H1 (cell line): ENCODE data around the gene DHX38. TPM values are rescaled to one million over a fixed set of nuclear protein-coding genes. Genes with fewer than 3 reads are reported as not detected.

ENCODE experiments used
- CTCF ChIA-PET: fragments of 300-600 bp; sonication (Branson Sonifier 250); formaldehyde crosslinking; loops from one replicate; lab custom pipeline; 2021; ENCODE audit not compliant: partially characterized antibody; lab: Charles Lee
- POLR2A ChIA-PET: fragments of 300-600 bp; sonication (Branson Sonifier 250); formaldehyde crosslinking; loops from one replicate; lab custom pipeline; 2021; ENCODE audit warnings: inconsistent platforms; ENCODE audit not compliant: partially characterized antibody; lab: Charles Lee
- DNase-seq, 2 experiments: peaks; one replicate each; pipeline versions ENCODE4 v3.0.0 to v3.0.0-alpha.2; 2010 to 2022; ENCODE audit warnings: low spot score in 2 of 2, low read depth in 1 of 2, mixed read lengths in 1 of 2
- FAIRE-seq: peaks from 2 replicates; lab custom pipeline; 2011; peaks lifted over from hg19 to GRCh38; lab: Jason Lieb, UNC
- H2AFZ ChIP-seq: 2 replicates; pipeline ENCODE4 v1.8.1; 2012; ENCODE audit warnings: low read length, inconsistent platforms
- H2AK5ac ChIP-seq: 2 replicates; pipeline ENCODE4 v1.6.1; 2013; ENCODE audit warnings: low read depth, low read length
- H2BK120ac ChIP-seq: replicated peaks from 2 replicates; pipeline ENCODE3; 2013; ENCODE audit warnings: low read depth, low read length, inconsistent platforms
- H2BK12ac ChIP-seq: 2 replicates; pipeline ENCODE4 v1.6.1; 2013; ENCODE audit warnings: low read depth, low read length
- H2BK15ac ChIP-seq: 2 replicates; pipeline ENCODE4 v1.6.1; 2013; ENCODE audit warnings: low read length
- H2BK20ac ChIP-seq: 2 replicates; pipeline ENCODE4 v1.6.1; 2013; ENCODE audit warnings: low read length
- H2BK5ac ChIP-seq: 2 replicates; pipeline ENCODE4 v1.6.1; 2013; ENCODE audit warnings: low read depth, low read length
- H3K14ac ChIP-seq: 2 replicates; pipeline ENCODE4 v1.6.1; 2013; ENCODE audit warnings: inconsistent platforms; ENCODE audit not compliant: insufficient read length
- H3K18ac ChIP-seq: 2 replicates; pipeline ENCODE4 v1.6.1; 2013; ENCODE audit warnings: low read length; ENCODE audit errors: extremely low read depth
- H3K23ac ChIP-seq: 2 replicates; pipeline ENCODE4 v1.6.1; 2013; ENCODE audit warnings: inconsistent platforms; ENCODE audit not compliant: insufficient read length
- H3K23me2 ChIP-seq: 2 replicates; pipeline ENCODE4 v1.6.1; 2013; ENCODE audit warnings: low read depth, low read length
- H3K27ac ChIP-seq: 2 replicates; pipeline ENCODE4 v1.6.1; 2011; ENCODE audit warnings: low read depth, low read length, inconsistent platforms
- H3K27me3 ChIP-seq, 4 experiments: replicated peaks in 1 of 4; 1 replicate in 1 of 4; 2 replicates in 3 of 4; pipeline versions ENCODE4 v1.6.1 to v1.8.1; 2011 to 2013; ENCODE audit warnings: low read length in 3 of 4, mild to moderate bottlenecking in 3 of 4, inconsistent platforms in 2 of 4, mixed read lengths in 2 of 4, moderate library complexity in 1 of 4; ENCODE audit not compliant: control insufficient read depth in 3 of 4, insufficient read depth in 3 of 4; ENCODE audit errors: extremely low read depth in 1 of 4
- H3K36me3 ChIP-seq, 4 experiments: 2 replicates each; pipeline versions ENCODE4 v1.6.1 to v1.8.1; 2011 to 2013; ENCODE audit warnings: mild to moderate bottlenecking in 4 of 4, low read length in 3 of 4, moderate library complexity in 2 of 4, control low read depth in 1 of 4, inconsistent platforms in 1 of 4; ENCODE audit not compliant: insufficient read depth in 4 of 4, control insufficient read depth in 2 of 4
- H3K4ac ChIP-seq: replicated peaks from 2 replicates; pipeline ENCODE3; 2013; ENCODE audit warnings: low read length, low read depth, mixed read lengths, inconsistent platforms; ENCODE audit not compliant: insufficient read length
- H3K4me1 ChIP-seq, 4 experiments: replicated peaks in 1 of 4; 1 replicate in 1 of 4; 2 replicates in 3 of 4; pipeline versions ENCODE4 v1.6.1 to v1.8.1; 2011 to 2013; ENCODE audit warnings: low read length in 3 of 4, inconsistent platforms in 2 of 4, mixed read lengths in 1 of 4; ENCODE audit not compliant: insufficient read depth in 4 of 4, control insufficient read depth in 3 of 4
- H3K4me2 ChIP-seq, 2 experiments: 2 replicates each; pipeline versions ENCODE4 v1.6.1 to v1.8.1; 2011 to 2013; ENCODE audit warnings: low read depth in 2 of 2, low read length in 2 of 2, control low read depth in 1 of 2, inconsistent platforms in 1 of 2, mild to moderate bottlenecking in 1 of 2; ENCODE audit not compliant: insufficient read depth in 1 of 2
- H3K4me3 ChIP-seq, 4 experiments: fragments of 200-600, 300-600 bp in 1 of 4; sonication (generic), shearing (Covaris generic), sonication (Bioruptor Twin) in 1 of 4; 2 replicates each; pipeline versions ENCODE4 v1.5.1 to v1.8.1; 2011 to 2016; ENCODE audit warnings: low read length in 4 of 4, low read depth in 3 of 4, control low read depth in 2 of 4, inconsistent platforms in 2 of 4, mild to moderate bottlenecking in 2 of 4, mixed read lengths in 1 of 4, moderate library complexity in 1 of 4; ENCODE audit not compliant: insufficient read depth in 2 of 4; ENCODE audit errors: extremely low read depth in 1 of 4
- H3K56ac ChIP-seq: replicated peaks from 2 replicates; pipeline ENCODE3; 2013; ENCODE audit warnings: low read depth, mild to moderate bottlenecking, mixed read lengths, low read length, inconsistent platforms; ENCODE audit not compliant: insufficient read length
- H3K79me1 ChIP-seq: 2 replicates; pipeline ENCODE4 v1.6.1; 2013; ENCODE audit warnings: low read depth, low read length, control low read depth
- H3K79me2 ChIP-seq, 2 experiments: 2 replicates each; pipeline versions ENCODE4 v1.6.1 to v1.8.1; 2012 to 2013; ENCODE audit warnings: low read length in 2 of 2, mild to moderate bottlenecking in 2 of 2, inconsistent platforms in 1 of 2; ENCODE audit not compliant: insufficient read depth in 2 of 2, control insufficient read depth in 1 of 2
- H3K9ac ChIP-seq, 4 experiments: replicated peaks in 1 of 4; 1 replicate in 1 of 4; 2 replicates in 3 of 4; pipeline versions ENCODE4 v1.6.1 to v1.8.1; 2011 to 2013; ENCODE audit warnings: low read depth in 3 of 4, low read length in 3 of 4, control low read depth in 2 of 4, mild to moderate bottlenecking in 2 of 4, moderate library complexity in 2 of 4, inconsistent platforms in 1 of 4; ENCODE audit errors: extremely low read depth in 1 of 4
- H3K9me3 ChIP-seq, 2 experiments: 2 replicates each; pipeline versions ENCODE4 v1.6.1 to v1.8.1; 2012 to 2013; ENCODE audit warnings: mild to moderate bottlenecking in 2 of 2, moderate library complexity in 2 of 2, control low read depth in 1 of 2, inconsistent platforms in 1 of 2, low read depth in 1 of 2, low read length in 1 of 2, mixed read lengths in 1 of 2; ENCODE audit not compliant: insufficient read depth in 2 of 2
- H4K20me1 ChIP-seq, 2 experiments: replicated peaks in 1 of 2; 2 replicates each; pipeline versions ENCODE3 to v1.8.1; 2011 to 2013; ENCODE audit warnings: inconsistent platforms in 2 of 2, low read length in 2 of 2, mild to moderate bottlenecking in 1 of 2; ENCODE audit not compliant: insufficient read depth in 2 of 2, control insufficient read depth in 1 of 2
- H4K5ac ChIP-seq: 2 replicates; pipeline ENCODE4 v1.6.1; 2013; ENCODE audit warnings: low read length, low read depth, mixed read lengths, inconsistent platforms; ENCODE audit not compliant: insufficient read length
- H4K8ac ChIP-seq: 2 replicates; pipeline ENCODE4 v1.8.0; 2013; ENCODE audit warnings: mild to moderate bottlenecking, moderate library complexity, low read length, inconsistent platforms; ENCODE audit not compliant: insufficient read depth; ENCODE audit errors: extremely low read depth
- H4K91ac ChIP-seq: replicated peaks from 2 replicates; pipeline ENCODE3; 2013; ENCODE audit warnings: low read length, mixed read lengths, inconsistent platforms; ENCODE audit not compliant: insufficient read length
- E2F6 ChIP-seq: IDR thresholded peaks from 2 replicates; pipeline ENCODE4 v1.6.1; 2012; ENCODE audit warnings: inconsistent platforms
- SIN3A ChIP-seq, 2 experiments: IDR thresholded peaks in 1 of 2; conservative IDR thresholded peaks in 1 of 2; 2 replicates each; pipeline ENCODE4 v1.6.1; 2011 to 2012; ENCODE audit warnings: low read length in 2 of 2, improper control_type of control experiment in 1 of 2, low read depth in 1 of 2, mild to moderate bottlenecking in 1 of 2
- WGBS, 2 experiments: shearing (Covaris generic) in 1 of 2; methylation state at CpG; one replicate each; pipeline versions ENCODE4 v1.1.6 to v1.1.7; 2013 to 2015; ENCODE audit warnings: low lambda C conversion rate in 2 of 2, mixed read lengths in 2 of 2, inconsistent platforms in 1 of 2, low coverage in 1 of 2, missing lambda C conversion rate in 1 of 2; ENCODE audit not compliant: insufficient replicate concordance in 2 of 2, insufficient coverage in 1 of 2, insufficient read length in 1 of 2; ENCODE audit errors: extremely low coverage in 1 of 2, missing lambda C conversion rate in 1 of 2; 5-methylcytosine and 5-hydroxymethylcytosine counted together
- polyA plus RNA-seq, 7 experiments: library from polyadenylated mRNA; depleted of rRNA in 3 of 7; stranded (reverse) in 5 of 7; unstranded in 2 of 7; fragments of >200 nt in 5 of 7; fragments of 200-250 nt in 2 of 7; gene quantifications; 1 replicate in 5 of 7; 2 replicates in 1 of 7; 4 replicates in 1 of 7; pipeline versions ENCODE4 v1.2.1 to v1.2.3, GENCODE V29; 2011 to 2013; ENCODE audit warnings: missing spikeins in 2 of 7, mixed read lengths in 2 of 7
- total RNA-seq: library from RNA; stranded (reverse); fragmentation: NEBNext Ultra II Directional; extraction: Animal tissue kit (Norgen Biotek cat#: 25700); gene quantifications from 2 replicates; pipeline ENCODE4 v1.2.1, GENCODE V29; 2021

DHX38 gene
- total and polyA plus RNA-seq, 2 of the 8 experiments (the other 6 are each of a cell fraction or from before 2014, with no cell fraction given) = 27.3 to 53.5 TPM

- Histone ChIP-seq H3K4ac (no peak overlapping the region), H2BK15ac (no peak overlapping the region), H3K27me3 (no peaks in the 10 kb centered on the region), H4K20me1 (peaks cover 0 to 5% of the 10 kb centered on the region in 2 experiments), H3K9ac (no peak overlapping the region), H3K79me2 (no peaks in the 10 kb centered on the region), H2AK5ac (no peak overlapping the region), H2BK12ac (no peak overlapping the region), H4K91ac (no peak overlapping the region), H3K4me2 (no peak overlapping the region), H2BK20ac (no peak overlapping the region), H2BK5ac (no peak overlapping the region), H3K9me3 (no peaks in the 10 kb centered on the region), H3K14ac (no peak overlapping the region), H3K23me2 (no peaks in the 10 kb centered on the region), H3K4me1 (no peaks in the 10 kb centered on the region), H2AFZ (no peak overlapping the region), H3K27ac (no peak overlapping the region), H3K36me3 (peaks cover 29 to 78% (median 66%) of the 10 kb centered on the region in 4 experiments), H3K18ac (no peak overlapping the region), H3K23ac (no peak overlapping the region), H2BK120ac (no peak overlapping the region), H4K5ac (no peak overlapping the region), H3K56ac (no peak overlapping the region), H4K8ac (no peak overlapping the region; the same call in 1 of the 2 replicates), H3K79me1 (no peaks in the 10 kb centered on the region), H3K4me3 (no peak overlapping the region)
- DNase-seq (no peak), FAIRE-seq (no peak)
- 91% methylated on average over 15 of the region's 16 CpGs; no CpG with 5 or more reads in 1 of the 2 experiments for WGBS, 2 experiments
- CTCF ChIA-PET = interaction anchor here (0.7 to 1.1 kb wide), 2 partner anchors 10 to 16 kb away, joined by 3 read pairs; no protein-coding TSS in a partner anchor
- POLR2A ChIA-PET = interaction anchor here (0.7 to 1.5 kb wide), 4 partner anchors 9 to 14 kb away, joined by 3 to 6 read pairs (median 4); no protein-coding TSS in a partner anchor
- no peak for TF ChIP-seq E2F6
- no peak for TF ChIP-seq SIN3A (conservative IDR thresholded peaks at IDR 0.05 in 1 of 2, IDR thresholded peaks at IDR 0.05 in 1 of 2; ENCODE audit: low read depth in 1 of 2, low read length in 2 of 2)
These were observed 14.9 kb downstream of the DHX38 start for GRCh38 chr16:72108353-72109102.
